HG03060 (cell line): Measurements from ENCODE around the gene PPP1R13B.

Experiments
- ATAC-seq: cut with Tn5 transposase; IDR thresholded peaks from one replicate; pipeline ENCODE4 v1.9.1; 2021; ENCODE audit warnings: low read depth, moderate number of reproducible peaks; ENCODE audit not compliant: unreplicated experiment

The PPP1R13B gene

DNA sequence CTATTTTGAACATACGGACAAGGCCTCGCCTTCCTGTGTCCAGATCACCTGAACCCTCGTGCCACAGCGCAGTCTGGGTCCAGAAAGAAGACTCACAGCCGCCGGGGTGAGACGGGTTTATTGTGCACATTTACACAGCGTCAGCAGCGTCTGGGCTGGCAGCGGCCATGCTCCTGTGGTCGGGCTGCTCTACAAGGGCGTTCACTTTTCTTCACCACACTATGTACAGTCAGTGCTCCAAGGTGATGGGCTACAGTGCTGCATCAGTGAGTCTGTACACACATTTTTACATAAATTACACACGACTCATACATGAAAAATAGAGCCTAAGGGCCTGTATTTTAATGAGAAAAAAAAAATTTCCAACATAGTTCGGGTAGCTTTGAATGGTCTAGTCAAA, 113.7 kb downstream of the PPP1R13B start:
- no peak for ATAC-seq

DNA sequence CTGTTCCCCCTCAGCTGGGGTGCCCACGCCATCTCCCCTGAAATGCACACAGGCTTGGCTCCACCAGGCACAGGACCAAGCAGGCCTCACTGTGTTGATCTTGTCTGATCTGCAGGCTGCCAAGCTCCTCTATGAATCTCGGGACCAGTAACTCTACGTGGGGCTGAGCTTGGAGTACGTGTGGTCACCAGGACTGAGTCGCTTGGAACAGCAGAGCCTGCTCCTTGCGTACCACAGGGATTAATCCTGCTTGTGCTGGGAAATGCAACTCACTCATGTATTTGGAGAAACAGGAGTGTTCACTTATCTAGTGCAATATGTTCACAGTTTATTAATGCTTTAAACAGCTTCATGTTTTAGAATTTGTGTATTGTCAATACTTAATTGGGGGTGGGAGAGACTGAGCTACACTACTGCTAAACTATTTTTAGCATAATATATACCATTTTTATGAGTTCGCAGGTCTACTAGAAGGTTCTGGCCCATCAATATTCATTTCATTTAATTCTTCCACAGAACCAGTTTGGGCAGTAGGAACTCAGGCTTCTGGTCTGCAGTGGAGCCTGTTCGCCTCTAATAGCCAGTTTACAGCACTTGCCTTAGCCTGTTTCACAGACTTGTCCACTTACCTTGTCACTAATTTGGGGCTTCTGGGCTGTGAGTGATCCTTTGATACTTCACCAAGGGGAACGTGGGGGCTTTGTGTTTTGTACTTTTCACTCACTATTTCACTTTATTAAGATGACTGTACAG, 114.3 kb downstream of the PPP1R13B start:
- ATAC-seq, result no peak

DNA sequence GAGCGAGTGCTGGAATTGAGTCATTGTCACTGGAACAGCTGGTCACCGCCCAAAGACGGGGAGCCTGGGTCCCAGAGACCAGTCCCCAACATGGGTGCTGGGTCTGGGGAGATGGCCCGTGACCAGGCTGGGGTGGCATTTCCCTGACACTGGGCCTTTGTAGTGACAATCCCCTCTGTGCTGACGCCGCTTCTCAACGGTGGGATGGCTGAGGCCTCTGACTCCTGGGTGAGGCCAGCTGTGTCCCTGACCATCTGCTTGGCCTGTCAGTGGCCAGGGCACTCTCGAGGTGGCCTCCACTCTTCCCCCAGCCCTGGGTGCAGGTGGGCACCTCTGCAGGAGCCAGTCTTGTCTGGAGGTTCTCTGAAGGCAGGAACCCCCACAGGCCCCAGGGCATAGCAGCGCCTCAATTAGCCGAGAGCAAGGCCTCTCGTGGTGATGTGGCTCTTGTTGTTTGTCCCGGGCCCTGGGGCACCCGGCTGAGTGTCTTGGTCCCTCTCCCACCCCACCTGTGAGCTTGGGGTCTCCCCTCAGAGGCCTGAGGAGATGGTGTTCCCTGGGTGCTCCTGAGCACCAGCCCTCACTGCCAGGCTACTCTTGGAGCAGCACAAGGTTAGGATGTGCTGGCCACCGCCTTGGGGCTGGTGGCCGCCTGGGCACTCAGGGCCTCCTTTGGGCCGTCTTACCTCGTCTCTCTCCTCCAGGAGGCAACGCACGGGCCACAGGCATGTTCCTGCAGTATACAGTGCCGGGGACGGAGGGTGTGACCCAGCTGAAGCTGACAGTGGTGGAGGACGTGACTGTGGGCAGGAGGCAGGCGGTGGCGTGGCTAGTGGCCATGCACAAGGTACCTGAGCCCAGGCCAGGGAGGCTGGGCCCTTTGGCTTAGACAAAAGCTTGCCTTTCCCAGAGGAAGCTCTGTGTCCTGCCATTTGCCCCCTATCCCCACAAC, 115.2 kb downstream of the PPP1R13B start:
- no peak for ATAC-seq

DNA sequence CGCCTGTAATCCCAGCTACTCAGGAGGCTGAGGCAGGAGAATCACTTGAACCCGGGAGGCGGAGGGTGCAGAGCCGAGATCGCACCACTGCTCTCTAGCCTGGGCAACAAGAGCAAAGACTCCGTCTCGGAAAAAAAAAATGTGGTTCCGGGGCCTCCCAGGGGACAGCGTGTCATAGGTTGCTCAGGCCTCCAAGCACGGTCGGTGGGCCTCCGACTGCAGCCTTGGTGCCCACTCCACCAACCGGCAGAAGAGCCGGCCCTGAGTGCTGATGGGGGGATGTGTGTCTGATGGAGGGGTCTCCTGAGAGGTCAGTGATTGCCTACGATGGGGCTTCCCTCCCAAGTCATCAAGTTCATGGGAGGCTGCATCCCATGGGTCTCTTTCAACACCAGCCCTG, 115.9 kb downstream of the PPP1R13B start:
- ATAC-seq, result no peak

DNA sequence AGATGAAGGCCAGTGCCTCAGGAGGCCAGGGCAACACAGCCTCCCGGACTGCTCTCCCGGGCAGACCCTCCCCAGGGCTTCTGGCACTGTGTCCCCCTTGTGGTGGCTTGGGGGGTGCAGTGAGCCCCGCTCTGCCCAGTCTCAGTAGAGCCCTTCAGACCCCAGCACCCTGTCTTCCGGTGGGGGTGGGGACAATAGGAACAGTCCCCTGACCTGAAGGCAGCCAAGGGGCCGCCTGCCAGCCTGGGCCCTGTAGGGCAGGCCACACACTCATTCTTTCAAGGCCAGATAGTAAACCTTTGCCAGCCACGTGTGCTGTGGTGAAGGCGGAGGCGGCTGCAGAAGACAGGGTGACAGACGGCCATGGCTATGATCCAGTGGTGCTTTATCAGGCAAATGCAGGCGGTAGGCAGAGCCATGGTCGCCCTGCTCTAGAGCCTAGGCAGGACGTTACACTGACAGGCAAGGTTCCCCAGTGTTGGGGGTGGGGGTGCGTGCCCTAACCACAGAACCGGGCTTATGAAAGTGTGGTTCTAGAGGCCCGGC, 116.8 kb downstream of the PPP1R13B start:
- no peak for ATAC-seq

DNA sequence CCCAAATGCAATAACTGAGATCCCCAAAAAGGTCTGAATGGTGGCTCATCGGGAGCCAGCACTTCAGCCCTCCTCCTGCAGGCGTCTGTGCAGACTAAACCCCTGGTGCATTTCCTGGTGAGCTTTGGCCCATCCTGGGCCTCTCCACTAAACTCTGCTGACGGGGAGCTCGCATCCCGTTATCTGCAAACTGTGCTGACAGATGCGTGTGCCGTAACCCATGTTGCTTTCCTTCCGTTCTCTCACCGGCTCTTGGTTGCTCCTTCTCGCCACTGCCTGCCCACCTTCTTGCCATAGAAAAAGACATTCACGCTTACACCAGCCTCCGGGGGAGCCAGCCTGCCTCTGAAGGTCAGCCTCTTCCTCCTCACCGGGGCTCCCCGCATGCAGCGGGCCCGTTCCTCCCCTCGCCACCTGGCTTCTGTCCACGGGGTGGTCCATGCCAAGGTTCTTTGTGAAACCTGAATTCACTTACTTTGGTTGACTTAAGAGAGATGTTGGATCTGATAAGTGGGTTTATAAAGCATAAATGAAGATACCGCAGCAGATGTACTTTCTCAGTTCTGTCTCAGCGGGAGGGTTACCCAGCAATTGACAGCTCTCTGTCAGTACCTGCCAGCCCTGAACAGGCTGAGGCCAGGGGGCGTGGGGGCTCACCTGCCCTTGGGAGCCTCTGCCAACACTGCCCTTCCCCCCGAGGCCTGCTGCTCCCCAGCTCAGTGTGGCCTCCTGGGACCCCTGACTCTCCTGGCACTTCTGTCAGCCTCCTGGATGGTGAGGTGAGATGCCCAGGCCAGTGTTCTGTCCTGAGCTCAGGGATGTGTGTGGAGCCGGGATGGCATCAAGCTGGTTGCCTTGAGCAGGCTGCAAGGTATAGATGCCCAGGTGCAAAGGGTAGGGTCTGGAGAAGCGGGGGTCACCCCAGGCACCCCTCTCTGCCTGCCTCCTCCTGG, 117.6 kb downstream of the PPP1R13B start:
- ATAC-seq, result no peak

DNA sequence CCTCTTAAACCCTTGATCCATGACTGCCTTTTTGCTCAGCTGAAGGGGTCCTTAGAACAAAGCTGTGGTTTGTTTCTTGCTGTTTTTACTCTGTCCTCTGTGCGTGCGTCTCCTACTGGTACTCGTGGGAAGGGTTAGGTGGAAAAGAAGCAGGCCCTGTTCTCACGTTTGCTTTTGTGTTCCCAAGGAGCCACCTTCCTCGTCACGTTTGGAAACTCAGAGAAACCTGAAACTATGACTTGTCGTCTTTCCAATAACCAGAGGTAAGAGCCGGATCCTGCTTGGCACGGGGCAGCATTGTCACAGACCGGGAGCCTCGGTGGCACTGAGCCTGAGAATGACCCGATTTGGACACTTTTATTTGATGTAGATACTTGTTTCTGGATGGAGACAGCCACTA, 118.7 kb downstream of the PPP1R13B start:
- ATAC-seq, result no peak

DNA sequence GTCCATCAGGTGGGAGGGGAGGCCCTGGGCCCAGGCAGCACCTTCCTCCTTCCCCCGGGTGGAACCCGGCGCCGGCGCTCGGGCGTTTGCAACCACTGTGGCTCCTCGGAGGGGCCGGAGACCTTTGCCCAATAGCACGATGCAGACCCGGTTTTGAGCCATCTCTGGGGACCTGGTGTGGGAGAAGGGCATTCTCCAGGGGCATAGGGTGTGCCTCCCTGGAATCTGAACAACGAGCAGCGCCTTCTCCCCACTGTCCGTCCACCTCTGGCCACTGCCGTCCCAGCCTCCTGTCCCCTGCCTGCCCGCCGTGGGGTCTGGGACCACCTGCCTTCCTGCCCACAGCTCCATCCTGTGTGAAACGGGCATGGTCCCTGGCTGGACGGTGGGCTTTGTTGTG, 119.2 kb downstream of the PPP1R13B start:
- no peak for ATAC-seq

DNA sequence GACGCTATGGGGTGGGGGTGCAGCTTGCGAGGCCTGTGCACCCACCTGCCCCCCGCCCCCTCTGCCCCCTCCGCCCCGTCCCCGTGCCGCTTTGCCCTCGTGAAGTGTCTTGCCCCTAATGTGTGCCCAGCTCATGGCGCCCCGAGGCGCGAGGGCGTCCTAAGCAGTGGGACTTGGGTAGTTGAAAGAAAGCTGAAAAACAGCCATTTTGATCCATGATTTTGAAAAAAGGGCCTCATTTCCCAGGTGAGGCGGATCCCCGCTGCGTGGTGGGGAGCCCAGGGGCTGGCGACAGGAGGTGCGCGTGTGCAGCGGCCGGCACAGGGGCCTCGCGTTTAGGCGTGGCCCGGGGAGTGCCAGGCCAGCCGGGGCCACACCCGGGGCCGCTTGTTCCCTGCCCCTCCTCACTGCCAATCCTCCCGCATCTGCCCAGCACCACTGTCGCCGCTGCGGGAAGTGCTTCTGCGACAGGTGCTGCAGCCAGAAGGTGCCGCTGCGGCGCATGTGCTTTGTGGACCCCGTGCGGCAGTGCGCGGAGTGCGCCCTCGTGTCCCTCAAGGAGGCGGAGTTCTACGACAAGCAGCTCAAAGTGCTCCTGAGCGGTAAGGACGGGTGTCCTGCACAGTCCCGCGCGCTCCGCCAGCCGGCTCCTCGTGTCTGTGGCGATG, 119.9 kb downstream of the PPP1R13B start:
- no peak for ATAC-seq

DNA sequence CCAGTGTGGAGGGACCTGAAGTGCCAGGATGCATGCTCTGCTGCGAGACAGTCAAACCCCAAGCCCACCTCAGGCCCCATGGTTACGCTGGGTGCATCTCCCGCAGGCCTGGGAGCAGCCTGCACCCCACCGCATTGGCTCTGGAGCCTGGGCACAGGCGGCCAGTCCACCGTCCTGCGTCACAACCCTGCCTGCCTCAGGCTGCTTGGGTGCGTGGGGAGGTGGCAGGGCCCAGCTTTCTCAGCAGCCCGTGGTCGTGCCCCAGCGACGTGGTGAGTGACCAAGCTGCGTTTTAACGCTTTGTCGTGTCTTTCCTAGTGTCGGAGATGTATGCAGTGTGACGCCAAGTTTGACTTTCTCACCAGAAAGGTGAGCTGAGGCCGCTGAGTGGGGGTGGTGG, 120.9 kb downstream of the PPP1R13B start:
- no peak for ATAC-seq

DNA sequence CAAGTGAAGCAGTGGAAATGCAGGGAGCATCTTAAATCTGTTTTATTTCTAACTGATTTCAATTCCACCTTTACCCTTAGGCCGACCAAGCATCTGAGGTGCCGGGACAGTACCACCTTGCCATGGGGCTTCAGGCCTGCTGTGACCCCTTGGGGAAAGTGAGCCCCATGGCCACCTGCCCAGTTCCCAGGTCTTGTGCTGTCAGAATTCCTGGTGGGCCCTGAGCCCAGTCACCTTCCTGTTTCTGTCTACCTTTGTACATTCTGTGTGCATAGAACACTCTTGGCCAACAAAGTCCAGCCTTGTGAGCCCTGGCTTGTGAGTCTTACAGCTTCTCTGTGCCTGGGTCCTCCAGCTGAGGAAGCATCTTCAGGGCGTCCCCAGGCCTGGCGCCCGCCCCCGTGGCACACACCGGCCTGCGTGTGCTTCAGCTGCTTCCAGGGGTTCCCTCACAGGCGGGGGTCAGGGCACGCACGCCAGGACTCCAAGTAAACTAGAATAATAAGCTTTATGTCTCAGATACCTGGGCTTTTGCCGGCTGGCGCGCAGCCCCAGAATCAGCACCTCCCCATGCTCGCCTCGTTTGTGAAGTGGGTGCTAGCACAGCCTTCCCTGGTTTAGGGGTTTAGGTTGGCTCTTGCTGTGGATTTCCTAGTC, 121.5 kb downstream of the PPP1R13B start:
- ATAC-seq, result no peak

DNA sequence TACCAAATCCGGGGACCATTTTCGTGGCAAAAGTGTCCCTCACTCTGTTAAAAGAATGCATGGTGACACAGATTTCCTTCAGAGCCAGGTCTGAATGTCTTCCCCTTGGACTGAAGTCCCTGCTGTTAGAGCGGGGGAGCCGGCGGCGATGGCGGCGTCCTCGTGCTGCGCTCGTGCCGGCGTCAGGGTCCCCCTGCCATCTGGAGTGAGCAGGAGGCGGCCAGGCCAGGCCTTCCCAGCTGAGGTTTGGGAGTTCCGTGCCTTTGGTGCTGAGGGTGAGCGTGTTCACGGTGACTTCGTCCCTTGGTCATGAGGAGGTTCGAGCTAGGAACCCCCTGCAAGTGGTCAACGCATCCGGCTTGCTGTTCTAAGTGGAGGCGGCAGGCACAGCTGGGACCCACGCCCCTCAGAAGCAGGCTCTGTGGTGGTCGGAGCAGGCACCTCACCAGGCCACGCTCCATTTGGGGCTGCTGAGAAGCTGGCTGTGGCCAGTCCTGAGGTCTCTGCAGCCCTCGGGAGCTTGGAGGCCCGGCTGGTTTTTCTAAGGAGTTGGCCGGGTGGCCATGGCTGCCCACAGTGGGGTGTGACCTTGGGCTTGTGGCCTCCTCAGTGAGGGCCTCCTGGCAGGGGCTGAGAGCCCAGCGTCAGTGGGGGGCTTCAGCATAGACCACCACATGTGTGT, 122.2 kb downstream of the PPP1R13B start:
- no peak for ATAC-seq

DNA sequence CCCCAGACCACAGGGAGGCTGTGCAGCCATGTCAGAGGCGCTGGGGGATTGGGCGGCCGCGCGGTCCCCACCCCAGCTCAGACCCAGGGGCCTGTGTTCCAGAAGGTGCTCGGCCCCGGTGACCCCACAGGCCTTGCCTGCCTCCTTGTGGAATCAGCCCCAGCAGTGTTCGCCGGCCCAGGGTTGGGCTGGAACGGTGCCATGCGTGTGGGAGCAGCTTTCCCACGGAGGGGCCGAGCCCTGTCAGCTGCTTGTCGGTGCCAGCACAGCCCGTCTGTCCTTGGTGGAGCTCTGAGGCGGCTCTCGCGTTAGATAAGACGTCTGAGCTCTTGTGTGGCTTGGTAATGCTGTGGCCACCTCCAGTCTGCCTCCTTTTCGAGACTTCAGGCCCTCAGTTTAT, 123.3 kb downstream of the PPP1R13B start:
- no peak for ATAC-seq

DNA sequence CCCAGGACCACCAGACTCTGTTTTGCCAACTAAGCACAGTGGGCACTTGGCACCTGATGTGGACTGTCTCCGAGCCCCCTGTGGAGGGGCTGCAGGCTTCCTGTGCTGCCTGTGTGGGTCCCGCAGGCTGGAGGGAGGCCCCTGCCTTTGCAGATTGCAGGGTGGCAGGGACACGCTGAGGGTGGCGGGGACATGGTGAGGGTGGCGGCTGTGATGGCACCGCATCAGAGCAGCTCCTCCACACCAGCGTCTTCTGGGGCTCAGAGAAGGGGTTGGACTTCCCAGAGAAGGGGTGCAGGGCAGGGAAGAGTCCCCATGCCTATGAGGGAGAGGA, 123.7 kb downstream of the PPP1R13B start:
- no peak for ATAC-seq

DNA sequence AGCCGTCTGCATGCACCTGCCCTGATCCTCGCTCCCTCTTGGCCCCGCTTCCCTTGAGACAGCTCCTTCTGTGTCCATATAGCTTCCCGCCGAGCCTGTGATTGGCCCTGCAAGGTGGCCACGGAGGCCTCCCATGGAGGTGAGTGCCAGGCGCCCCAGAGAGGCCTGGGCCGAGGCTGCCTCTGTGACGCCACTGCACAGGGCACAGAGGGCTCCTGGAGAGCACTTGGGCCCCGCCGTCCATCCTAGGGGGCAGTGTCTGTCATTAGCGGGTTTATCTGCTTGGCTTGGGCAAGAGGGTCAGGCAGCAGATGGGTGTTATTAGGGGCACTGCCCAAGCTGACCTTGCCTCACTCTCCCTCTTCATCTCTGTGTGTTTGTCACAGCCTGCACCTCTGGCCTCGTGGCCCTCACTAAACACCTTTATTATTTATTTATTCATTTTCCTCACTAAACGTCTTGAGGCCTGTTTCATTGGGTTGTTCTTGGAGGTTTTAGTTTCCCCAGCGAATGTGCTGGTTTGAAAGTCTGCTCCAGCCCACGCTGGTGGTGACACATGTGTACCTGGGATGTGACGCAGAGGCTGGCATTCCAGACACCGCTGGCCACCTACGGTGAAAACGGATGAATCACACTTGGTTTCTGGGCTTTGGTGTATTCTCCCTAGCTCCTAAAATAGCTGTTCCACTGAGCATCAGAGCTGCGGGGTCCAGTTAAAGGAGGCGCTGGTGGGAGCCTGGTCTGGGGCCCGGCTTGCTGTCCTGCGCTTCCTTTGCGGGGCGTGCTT, 125.8 kb downstream of the PPP1R13B start:
- no peak for ATAC-seq

DNA sequence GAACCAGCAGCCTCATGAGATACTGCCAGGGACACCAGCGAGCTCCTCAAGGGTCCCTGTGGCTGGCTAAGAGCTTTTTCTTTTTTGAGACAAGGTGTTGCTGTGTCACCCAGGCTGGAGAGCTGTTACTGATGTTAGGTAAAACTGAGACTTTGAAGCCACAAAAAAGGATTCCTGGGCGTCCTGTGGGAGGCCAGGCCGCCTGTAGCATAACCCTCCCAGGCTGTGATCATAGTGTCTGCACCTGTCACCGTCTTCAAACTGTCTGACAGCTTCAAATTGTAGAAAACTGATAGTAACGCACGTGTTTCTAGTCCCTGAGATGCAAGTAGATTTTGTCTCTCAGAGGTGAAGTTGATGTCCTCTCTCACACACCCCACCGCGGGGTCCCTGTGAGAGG, 127.6 kb downstream of the PPP1R13B start:
- ATAC-seq, result no peak

DNA sequence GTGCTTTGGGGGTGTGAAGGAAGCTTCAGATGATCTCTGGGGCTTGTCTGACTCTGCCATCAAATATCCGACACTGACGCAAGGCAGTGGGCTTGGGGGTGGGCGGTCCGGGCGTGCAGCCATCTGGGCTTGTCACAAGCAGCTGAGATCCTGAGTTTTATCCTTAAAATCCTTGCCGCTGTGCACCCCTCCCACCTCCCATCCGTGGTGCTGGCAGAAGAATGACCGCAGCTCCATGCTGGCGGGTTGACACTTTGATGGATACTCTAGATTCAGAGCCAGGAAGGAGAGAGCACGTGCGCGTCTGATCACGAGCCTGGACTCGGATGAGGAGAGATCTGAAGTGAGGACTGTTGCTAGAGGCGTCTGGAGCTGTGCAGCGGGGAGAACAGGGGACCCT, 128.8 kb downstream of the PPP1R13B start:
- no peak for ATAC-seq

DNA sequence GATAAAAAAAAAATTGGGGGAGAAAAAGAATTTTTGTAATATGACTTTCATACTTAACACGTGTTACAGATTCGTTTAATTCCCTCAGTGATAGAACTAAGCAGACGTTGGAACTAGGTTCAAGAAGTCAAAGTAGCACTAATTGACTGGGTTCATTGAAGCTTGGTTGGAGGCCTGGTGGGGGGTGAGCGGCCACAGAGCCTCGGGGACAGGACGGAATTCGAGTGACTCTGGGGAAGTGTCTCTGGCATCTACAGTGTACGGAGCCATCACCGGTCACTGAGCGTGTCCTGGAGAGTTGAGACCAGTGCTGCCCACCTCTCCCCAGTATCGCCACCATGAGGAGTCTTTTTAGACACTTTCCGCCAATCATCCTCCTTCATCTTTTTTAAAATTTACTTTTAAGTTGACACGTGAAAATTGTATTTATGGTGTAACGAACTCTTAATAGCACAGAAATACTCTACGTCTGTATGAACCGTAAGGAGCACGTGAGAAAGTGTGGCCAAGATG, 130.4 kb downstream of the PPP1R13B start:
- ATAC-seq, result no peak
